OCI-LY3 (cell line): ENCODE measurements around the gene ADPRM.

Source experiments
- H2AFZ ChIP-seq: fragments of 200-600, 300-600 bp; shearing (Covaris generic); 2 replicates; pipeline ENCODE4 v1.6.0; 2014; ENCODE audit warnings: antibody characterized with exemption, low read depth, low read length
- H3K27ac ChIP-seq: fragments of 200-600, 300-600 bp; sonication (generic); 2 replicates; pipeline ENCODE4 v1.5.1; 2014; ENCODE audit warnings: mild to moderate bottlenecking, low read length, moderate library complexity, mixed read lengths
- H3K27me3 ChIP-seq: fragments of 200-600, 300-600 bp; sonication (generic); 2 replicates; pipeline ENCODE4 v1.6.1; 2014; ENCODE audit warnings: low read depth, low read length, mixed read lengths
- H3K36me3 ChIP-seq: fragments of 200-600, 300-600 bp; sonication (generic); replicated peaks from 2 replicates; pipeline ENCODE3; 2014; ENCODE audit warnings: low read depth, low read length, mixed read lengths
- H3K4me1 ChIP-seq: fragments of 300-600, 200-600 bp; sonication (generic); 2 replicates; pipeline ENCODE4 v1.6.1; 2014; ENCODE audit warnings: low read length, mixed read lengths
- H3K4me2 ChIP-seq: fragments of 200-600, 300-600 bp; sonication (generic); 2 replicates; pipeline ENCODE4 v1.6.1; 2014; ENCODE audit warnings: low read length, mixed read lengths
- H3K4me3 ChIP-seq: fragments of 300-600, 200-600 bp; sonication (generic); 2 replicates; pipeline ENCODE4 v1.5.1; 2014; ENCODE audit warnings: antibody characterized with exemption, mild to moderate bottlenecking, low read length, moderate library complexity
- H3K79me2 ChIP-seq: fragments of 300-600, 200-600 bp; shearing (Covaris generic); 2 replicates; pipeline ENCODE4 v1.6.1; 2014; ENCODE audit warnings: mild to moderate bottlenecking, low read length, mixed read lengths
- H3K9ac ChIP-seq: fragments of 300-600, 200-600 bp; shearing (Covaris generic); 2 replicates; pipeline ENCODE4 v1.6.0; 2014; ENCODE audit warnings: mild to moderate bottlenecking, low read length, moderate library complexity
- H3K9me3 ChIP-seq: fragments of 200-600, 300-600 bp; shearing (Covaris generic); 2 replicates; pipeline ENCODE4 v1.6.1; 2014; ENCODE audit warnings: low read length, mixed read lengths; ENCODE audit not compliant: insufficient read depth
- H4K20me1 ChIP-seq: fragments of 200-600, 300-600 bp; sonication (generic); 2 replicates; pipeline ENCODE4 v1.6.1; 2016; ENCODE audit warnings: low read length, mixed read lengths; ENCODE audit not compliant: insufficient read depth
- EZH2phosphoT487 ChIP-seq: fragments of 200-600 bp; shearing (Covaris generic); IDR thresholded peaks from 2 replicates; pipeline ENCODE4 v1.6.1; 2018; ENCODE audit warnings: antibody characterized with exemption, mixed run types, low read depth
- TF ChIP-seq, protein P1 (sequence below): fragments of 200-600, 300-600 bp; sonication (generic); IDR thresholded peaks from 2 replicates; pipeline ENCODE4 v1.5.1; 2014; ENCODE audit warnings: antibody characterized with exemption, low read length, low read depth

Gene ADPRM

DNA sequence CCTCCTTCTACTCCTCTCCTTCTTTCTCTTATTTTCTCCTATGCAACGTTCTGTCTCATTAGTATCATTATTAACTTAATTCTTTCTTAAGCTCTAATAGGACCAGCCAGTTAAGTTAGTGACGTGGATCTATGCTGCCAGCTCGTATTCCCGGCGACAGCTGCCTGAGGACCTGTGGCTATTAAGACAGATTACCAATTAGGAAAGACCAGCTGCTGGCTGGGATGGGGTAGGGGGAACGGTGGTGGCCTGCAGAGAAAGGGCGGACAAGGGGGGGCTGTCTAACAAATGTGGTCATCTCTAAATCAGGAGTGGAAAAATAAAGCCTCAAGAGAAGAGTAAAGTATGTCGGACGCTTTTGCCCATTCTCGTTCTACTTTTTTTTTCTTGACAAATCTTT lies 39.5 kb upstream of the ADPRM start:
- Histone ChIP-seq H4K20me1 (no peaks in the 10 kb centered on the region), H3K27ac (no peak overlapping the region), H3K4me1 (no peaks in the 10 kb centered on the region), H3K4me3 (no peak overlapping the region), H3K4me2 (no peak overlapping the region), H3K27me3 (no peaks in the 10 kb centered on the region), H2AFZ (no peak overlapping the region), H3K9ac (no peak overlapping the region), H3K36me3 (no peaks in the 10 kb centered on the region), H3K79me2 (no peaks in the 10 kb centered on the region), H3K9me3 (no peaks in the 10 kb centered on the region)
- no peak for TF ChIP-seq EZH2phosphoT487
- TF ChIP-seq, protein P1, sequence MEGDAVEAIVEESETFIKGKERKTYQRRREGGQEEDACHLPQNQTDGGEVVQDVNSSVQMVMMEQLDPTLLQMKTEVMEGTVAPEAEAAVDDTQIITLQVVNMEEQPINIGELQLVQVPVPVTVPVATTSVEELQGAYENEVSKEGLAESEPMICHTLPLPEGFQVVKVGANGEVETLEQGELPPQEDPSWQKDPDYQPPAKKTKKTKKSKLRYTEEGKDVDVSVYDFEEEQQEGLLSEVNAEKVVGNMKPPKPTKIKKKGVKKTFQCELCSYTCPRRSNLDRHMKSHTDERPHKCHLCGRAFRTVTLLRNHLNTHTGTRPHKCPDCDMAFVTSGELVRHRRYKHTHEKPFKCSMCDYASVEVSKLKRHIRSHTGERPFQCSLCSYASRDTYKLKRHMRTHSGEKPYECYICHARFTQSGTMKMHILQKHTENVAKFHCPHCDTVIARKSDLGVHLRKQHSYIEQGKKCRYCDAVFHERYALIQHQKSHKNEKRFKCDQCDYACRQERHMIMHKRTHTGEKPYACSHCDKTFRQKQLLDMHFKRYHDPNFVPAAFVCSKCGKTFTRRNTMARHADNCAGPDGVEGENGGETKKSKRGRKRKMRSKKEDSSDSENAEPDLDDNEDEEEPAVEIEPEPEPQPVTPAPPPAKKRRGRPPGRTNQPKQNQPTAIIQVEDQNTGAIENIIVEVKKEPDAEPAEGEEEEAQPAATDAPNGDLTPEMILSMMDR = no peak

DNA sequence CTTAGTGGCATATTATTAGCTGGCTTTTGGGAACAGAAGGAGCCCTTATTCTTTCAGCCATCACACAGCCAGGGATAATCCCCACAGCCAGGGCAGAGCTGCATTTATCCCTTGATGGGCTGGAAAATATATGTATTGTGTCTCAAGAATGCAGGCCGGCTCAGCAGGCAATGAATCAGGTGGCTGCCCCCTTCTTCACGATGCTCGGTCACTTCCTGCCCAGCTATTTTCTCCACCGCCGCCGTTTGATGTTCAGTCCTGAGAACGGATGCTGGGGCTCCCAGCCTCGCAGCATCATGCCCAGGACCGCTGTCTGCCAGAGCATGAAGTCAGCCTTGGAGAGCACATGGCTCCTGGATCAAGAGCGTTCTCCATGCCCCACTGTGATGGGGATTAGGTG lies 36.0 kb upstream of the ADPRM start:
- Histone ChIP-seq H3K27ac (no peak overlapping the region), H4K20me1 (no peaks in the 10 kb centered on the region), H3K36me3 (no peaks in the 10 kb centered on the region), H3K27me3 (no peaks in the 10 kb centered on the region), H2AFZ (no peak overlapping the region), H3K9me3 (no peaks in the 10 kb centered on the region), H3K79me2 (no peaks in the 10 kb centered on the region), H3K4me2 (no peak overlapping the region), H3K4me1 (no peaks in the 10 kb centered on the region), H3K9ac (no peak overlapping the region), H3K4me3 (no peak overlapping the region)
- TF ChIP-seq EZH2phosphoT487 = no peak
- TF ChIP-seq, protein P1 = no peak

DNA sequence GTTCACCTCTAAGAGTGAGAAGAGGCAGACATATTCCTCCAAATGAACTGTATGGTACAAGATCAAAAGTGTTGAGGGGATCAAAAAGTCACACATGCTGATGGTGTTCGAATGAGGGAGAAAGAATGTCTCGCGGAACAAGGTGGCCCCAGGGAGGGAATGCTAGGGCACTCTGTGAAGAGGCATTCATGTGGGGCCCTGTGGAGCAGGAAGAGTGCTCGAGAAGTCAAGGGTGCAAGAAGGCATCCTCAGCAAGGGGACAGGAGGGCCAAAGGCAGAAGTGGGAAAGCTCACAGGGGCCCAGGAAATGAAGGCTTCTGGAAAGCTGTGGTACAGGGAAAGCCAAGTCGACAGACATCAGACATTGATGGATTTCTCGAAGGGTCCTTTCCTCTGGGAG lies 34.2 kb upstream of the ADPRM start:
- H3K4me3 ChIP-seq = no peak overlapping the region
- H3K27ac ChIP-seq = no peak overlapping the region
- H3K36me3 ChIP-seq = no peaks in the 10 kb centered on the region
- no peak for TF ChIP-seq EZH2phosphoT487
- TF ChIP-seq, protein P1 = no peak
- no peak overlapping the region for H3K4me2 ChIP-seq
- H3K9ac ChIP-seq = no peak overlapping the region
- H3K27me3 ChIP-seq = no peaks in the 10 kb centered on the region
- no peaks in the 10 kb centered on the region for H3K79me2 ChIP-seq
- H3K9me3 ChIP-seq = no peaks in the 10 kb centered on the region
- no peak overlapping the region for H2AFZ ChIP-seq
- no peaks in the 10 kb centered on the region for H4K20me1 ChIP-seq
- H3K4me1 ChIP-seq = no peaks in the 10 kb centered on the region

DNA sequence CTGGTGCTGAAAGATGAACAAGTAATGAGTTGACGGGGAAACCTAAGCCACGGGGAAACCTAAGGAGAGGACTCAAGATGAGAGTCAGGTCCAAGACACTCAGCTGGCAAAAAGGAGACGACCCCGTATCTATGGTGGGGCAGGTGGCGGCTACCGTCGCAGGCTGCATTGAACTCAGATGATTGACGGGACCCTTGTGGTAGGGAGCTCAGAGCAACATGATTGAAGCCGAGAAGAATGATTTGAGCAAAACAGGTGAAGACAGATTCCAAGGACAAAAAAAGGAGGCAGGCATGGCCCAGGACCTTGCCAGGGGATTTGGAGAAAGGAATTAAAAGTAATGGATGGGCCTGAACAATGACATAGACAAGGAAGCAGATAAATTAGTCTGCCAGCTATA lies 32.8 kb upstream of the ADPRM start:
- H3K79me2 ChIP-seq = no peaks in the 10 kb centered on the region
- TF ChIP-seq, protein P1 = no peak

More for the DNA sequence above, 32.8 kb upstream of the ADPRM start:
- Histone ChIP-seq H3K9ac (no peak overlapping the region), H3K4me1 (no peaks in the 10 kb centered on the region), H3K9me3 (no peaks in the 10 kb centered on the region), H3K4me2 (no peak overlapping the region), H3K27ac (no peak overlapping the region), H3K36me3 (no peaks in the 10 kb centered on the region), H3K4me3 (no peak overlapping the region), H4K20me1 (no peaks in the 10 kb centered on the region), H2AFZ (no peak overlapping the region), H3K27me3 (no peaks in the 10 kb centered on the region)
